T-helper 1 cell treated with Interleukin-12 subunit alpha and Interleukin-12 subunit beta and Interleukin-4 antibody, amounts not matched to agents 30 ng/mL and 1 ng/mL, for 36 hours (primary cell): ENCODE results near the gene KDM4C. TPM values are rescaled to one million over a fixed set of nuclear protein-coding genes. Genes with fewer than 3 reads are reported as not detected.
"Not testable (repeated sequence)": the region's sequence is repeated elsewhere in the genome, so short reads cannot be mapped to it uniquely, and the experiment has no call there.

Experiments
- intact Hi-C: fragments of 100-400 bp; cut with micrococcal nuclease; formaldehyde crosslinking; loops from one replicate; pipeline ENCODE4 v1.15.1; 2024
- total RNA-seq: library from RNA; stranded (reverse); gene quantifications from 2 replicates; pipeline ENCODE4 v1.2.3, GENCODE V29; 2022

The KDM4C gene
- total RNA-seq, 1 donor from 2014 or later = 60.0 TPM

DNA sequence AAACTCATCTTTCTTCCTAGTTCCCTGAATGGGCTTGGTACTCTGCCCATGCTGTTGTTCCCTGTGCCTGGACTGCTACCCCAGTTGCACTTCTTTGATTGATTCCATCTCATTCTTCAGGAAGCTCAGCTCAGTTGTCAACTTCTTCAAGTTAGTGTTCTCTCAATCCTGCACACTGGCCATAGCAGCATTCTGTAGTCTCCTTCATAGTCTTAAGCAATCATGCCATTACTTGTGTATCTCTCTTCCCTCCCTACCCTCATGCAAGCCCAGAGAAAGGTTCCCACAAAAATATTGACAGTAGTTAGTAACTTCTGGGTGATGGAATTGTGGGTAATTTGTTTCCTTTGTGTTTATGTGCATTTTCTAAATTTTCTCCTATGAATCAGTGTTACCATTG, 5.5 kb downstream of the KDM4C start:
- intact Hi-C loops = no loop called here

DNA sequence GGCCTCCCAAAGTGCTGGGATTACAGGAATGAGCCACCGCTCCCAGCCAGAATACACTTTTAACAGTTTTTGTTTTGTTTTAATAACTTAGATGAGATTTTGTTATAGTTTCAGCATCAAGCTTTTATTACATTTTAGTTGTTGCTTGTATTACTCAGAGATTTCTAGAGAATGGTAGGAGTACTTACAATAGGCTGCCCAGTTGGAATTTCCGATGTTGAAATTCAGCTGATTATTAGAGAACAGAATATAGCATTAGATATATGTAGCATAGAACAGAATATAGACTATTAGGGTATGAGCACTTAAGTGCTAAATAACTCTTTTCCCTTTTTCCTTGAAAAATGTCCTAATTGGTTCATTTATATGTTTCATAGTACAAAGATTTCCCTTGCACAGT, 6.2 kb downstream of the KDM4C start:
- intact Hi-C loops = no loop called here

DNA sequence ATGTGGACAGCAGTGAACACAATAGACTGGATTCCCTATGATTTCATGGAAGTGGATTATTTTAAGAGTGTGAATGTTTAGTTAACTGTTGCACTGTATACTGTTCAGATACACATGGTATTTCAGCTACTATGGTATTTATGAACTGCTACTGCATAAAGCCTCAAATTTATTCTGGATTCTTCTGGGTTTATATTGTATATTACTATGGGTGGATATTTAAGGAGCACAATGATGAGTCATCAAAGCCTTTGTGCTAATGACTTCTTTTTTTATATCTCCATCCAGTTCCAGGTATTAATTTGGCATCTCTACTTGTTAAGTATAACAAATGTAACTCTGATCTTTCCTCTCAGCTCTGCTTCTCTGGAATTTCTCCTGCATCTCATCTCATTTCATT, 6.8 kb downstream of the KDM4C start:
- intact Hi-C loops = no loop called here

DNA sequence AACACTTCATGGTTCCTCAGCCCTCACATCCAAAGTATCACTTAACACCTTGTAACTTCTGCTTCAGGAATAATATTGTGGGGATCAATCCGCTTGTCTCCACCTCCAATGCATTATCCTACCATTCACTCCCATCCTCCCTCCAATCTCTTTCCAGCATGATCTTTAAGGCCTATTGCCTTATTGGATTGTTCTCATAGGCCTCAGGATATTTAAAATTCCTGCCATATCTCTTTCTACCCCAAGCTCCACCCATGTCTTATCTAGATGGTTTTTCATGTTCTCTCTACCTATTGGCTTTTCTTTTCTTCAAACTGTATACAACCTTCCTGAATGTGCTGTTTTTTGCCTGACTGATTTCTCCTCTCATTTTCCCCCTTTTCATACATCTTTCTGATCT, 7.2 kb downstream of the KDM4C start:
- intact Hi-C loops = no loop called here

DNA sequence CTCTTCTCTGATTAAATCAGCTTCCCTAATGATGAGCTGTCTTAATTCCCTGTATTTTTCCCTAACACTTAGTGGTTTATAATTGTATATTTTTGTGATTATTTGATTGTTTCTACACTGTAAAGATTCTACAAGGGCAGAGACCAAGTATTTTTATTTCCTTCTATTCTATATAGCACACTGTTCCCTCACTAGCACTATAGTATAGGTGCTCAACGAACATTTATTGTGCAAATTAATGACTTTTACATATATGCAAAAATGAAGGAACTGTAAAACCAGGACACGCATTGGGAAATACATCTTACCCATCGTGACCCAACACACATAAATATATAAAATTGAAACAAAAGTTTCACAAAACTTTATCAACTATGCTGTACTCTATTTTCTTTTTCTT, 7.6 kb downstream of the KDM4C start:
- intact Hi-C loops = no loop called here

DNA sequence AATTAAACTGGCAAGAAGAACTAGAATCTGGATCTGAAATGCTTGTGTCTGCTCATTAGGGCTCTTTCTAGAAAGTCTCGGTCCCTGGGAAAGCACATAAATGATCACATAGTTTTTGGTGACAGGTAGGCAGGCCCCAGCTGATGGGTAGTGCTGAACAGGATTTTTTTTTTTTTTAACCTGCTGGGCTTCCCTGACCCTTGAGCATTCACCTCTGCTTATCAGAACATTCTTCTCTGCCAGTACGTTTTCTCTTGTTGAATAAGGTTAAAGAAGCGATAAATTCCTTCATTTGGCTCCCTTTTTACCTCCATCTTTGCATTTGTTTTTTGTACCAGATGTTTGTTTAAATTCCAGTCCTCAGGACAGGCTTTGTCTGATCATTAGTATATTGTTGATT, 8.8 kb downstream of the KDM4C start:
- intact Hi-C loops = no loop called here

DNA sequence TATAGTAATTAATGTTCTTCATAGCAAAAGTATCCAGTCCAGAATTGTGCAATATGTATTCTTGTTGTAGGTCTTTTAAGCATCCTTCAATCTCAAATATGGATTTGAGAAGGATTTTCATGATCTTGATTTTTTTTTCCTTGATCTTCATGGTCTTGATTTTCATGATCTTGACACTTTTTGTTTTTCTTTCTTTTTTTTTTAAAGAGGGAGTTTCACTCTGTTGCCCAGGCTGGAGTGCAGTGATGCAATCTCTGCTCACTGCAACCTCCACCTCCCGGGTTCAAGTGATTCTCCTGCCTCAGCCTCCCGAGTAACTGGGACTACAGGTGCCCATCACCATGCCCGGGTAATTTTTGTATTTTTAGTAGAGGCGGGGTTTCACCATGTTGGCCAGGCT, 10.8 kb downstream of the KDM4C start:
- intact Hi-C loops = not testable (repeated sequence)

DNA sequence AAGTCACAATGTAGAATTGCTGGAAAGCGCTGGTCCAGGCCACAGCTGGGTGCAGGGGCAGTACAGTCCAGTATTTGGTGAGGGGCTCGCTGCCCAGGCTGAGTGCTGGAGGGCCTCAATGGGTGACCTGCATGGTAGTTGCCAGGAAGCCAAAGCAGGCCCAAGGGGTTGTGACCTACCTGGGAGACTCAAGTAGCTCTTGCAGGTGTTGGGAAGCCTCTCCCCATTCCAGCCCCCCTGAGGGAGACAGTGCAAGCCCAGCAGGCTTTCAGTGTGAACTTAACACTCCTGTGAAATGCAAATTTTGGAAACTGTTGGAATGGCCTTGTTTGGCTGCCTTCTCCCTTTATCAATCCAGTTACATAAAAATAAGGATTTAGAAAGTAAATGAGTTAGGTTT, 13.9 kb downstream of the KDM4C start:
- intact Hi-C loops = no loop called here

DNA sequence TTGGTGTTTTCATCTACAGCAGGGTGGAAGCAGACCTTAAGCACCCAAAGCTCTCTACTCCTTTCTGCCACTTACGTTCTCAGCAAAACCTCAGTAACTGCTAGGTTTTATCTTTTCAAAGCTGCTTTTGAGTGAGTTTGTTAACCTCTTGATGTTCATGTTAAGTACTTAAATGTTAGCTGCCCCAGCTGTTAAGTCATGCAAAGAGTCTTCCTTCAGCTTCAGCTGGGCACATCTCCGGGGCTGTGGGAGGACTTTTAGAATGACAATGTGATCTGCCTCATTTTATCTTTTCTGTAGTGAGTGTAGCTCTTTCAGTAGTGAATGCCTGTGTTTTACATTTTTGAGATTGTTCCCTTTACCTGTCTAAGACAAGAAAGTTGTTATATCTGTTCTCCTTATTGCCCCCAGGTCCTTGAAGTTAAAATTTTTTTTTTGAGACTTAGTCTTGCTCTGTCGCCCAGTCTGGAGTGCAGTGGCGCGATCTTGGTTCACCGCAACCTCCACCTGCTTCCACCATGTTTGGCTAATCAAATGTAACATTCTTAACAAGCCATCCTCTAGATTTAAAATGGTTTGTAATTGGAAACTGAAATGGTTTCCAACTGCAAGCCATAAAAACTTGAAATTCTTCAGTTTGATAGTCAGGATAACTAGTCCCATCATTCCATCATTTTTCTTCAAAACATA, 19.6 kb downstream of the KDM4C start:
- intact Hi-C loops = no loop called here

DNA sequence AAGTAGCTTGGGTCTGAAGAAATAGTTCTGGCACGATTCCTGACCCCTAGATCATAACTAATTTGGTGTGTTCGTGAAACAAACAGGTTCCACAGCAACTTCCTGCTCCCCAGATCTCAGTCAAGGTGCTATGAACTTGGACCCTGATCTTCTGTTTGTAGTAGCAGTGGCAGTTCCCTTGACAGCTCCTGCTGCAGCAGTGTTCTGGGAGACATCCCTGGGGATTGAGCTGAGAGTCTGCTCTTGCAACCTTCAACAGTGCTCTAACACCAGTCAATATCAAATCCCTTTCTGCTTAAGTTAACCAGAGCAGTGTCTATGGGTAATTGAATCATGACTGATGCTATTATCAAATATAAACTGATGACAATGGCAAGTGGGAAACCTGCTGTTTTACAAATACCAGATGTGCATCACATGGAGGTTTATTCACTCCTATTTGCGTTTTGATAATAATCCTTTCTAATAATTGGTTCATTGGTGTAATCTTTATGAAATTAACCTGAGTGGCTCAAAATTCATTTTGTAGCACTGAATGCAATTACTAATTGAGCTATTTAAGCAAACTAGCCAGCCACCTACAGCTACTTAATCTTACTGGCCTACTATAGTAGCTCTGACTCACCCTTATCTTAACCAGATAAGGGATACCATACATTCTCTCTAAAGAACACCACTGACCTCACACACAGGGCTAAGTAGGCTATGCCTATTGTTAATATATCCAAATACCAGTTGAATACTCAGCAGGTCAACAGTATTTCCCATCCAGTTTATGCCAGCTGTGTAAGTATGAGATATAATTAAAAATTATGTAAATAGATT, 21.9 kb downstream of the KDM4C start:
- intact Hi-C loops = no loop called here

DNA sequence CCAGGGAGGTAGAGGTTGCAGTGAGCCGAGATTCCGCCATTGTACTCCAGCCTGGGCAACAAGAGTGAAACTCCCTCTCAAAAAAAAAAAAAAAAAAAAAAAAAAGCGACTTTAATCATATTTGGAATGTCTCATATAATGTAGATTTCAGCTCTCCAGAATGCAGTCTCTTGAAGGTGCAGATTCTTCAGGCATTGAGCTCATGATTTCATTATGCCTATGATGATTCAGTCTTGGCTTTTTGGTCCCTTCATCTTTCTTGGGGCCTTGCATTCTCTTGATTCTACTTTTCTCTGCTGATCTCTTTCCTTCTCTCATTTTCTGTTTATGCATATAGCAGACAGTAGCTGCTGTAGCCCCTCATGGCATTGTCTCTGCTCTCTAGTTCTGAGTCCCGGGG, 22.9 kb downstream of the KDM4C start:
- intact Hi-C loops = no loop called here

DNA sequence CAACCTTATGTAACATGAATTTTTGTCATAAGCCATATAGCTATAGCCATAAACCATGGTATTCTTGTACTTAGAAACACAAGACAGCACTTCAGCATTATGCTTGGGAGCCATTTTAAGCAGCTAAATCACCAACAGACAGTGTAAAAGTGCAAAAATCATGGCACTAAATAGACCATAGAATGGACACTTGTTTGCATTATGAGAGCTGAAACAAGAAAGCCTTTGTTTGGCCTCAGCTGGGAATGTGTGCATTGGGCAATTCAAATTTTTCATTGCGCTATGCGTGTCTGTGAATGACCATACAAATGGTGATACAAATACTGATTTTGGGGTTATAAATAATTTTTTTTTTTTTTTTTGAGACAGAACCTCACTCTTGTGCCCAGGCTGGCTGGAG, 23.7 kb downstream of the KDM4C start:
- intact Hi-C loops = no loop called here

DNA sequence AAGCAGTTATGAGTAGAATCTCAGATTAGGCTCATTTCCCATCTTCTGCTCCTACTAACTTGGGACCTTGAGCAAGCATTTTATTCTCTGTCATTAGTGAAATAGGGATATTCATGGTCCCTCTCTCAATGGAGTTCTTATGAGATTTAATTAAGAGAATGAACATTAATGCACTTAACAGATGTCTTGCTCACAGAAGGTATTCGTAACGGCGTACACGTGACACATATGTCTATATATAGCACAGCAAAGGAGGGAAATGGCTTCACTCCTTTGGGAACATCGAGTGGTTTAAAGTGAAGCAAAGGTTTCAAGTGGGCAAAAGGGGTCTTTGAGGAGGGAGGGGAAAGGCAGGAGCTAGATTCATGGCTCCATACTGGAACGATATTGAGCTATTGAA, 24.6 kb downstream of the KDM4C start:
- intact Hi-C loops = no loop called here

DNA sequence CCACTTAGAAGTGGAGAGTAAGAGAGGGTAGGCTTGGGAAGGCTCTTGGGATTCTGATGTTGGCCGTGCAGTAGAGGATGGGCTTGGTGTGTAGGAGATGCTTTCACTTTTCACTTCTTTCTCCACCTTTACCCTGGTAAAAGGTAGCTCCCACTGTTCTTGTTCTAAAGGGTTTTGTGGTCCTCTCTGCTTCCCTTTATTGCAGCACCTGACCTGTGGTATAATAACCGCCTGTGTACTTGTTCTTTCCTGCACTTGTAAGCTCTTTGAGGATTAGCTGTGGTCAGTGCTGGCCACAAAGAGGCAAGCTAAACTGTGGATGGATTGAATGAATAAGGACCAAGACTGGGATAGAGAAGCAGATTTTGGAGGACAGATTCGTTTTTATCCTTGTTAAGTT, 25.2 kb downstream of the KDM4C start:
- intact Hi-C loops = no loop called here

DNA sequence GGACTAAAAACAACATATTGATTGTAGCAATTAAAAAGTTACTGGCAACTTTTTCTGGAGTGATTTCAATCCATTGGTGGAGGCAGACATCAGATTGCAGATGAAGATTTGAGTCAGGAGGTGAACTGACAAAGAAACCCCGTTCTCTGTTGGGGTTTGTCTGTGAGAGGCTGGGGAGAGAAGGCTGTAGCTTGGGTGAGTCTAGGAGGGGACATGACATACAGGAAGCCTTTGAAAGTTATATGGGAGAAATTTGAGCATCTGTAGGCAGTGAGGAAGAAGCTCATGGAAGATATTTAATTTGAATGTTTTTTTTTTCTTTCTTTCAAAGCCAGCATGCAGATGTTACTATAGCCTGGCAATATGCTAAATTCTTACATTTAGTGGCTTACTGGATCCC, 26.0 kb downstream of the KDM4C start:
- intact Hi-C loops = no loop called here

DNA sequence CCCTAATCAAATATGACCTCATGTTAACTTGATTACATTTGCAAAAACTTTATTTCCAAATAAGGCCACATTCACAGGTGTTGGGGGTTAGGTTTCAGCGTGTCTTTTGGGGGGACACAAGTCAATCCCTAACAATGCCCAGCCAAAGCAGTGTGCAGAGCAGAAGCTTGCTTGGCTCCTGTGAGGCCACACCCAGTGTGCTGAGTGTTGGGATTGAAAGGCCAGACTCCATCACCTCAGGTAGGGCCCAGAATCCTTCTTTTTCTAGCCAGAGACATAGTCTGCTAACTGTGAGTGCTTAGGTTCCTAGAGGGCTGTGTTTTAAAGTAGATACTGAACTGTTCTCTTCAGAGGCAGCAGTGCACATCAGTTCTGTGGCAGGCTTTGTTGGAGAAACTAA, 27.9 kb downstream of the KDM4C start:
- intact Hi-C loops = no loop called here

DNA sequence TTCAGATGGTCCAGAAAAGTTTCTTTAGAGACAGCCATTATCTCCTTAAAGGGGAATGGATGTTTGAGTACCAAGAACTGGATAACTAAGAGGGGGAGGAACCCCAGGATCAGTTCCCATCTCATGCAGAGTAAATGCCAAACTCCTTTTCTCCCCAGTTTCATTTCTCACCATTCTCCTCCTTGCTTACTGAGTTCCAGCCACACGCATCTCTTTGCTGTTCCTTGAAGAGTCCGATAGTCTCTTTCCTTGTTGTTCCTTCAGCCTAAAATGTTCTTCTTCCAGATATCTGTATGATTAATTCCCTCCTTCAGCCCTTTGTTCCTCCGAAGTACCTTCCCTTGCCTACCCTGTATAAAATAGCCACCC, 30.0 kb downstream of the KDM4C start:
- intact Hi-C loops = no loop called here

DNA sequence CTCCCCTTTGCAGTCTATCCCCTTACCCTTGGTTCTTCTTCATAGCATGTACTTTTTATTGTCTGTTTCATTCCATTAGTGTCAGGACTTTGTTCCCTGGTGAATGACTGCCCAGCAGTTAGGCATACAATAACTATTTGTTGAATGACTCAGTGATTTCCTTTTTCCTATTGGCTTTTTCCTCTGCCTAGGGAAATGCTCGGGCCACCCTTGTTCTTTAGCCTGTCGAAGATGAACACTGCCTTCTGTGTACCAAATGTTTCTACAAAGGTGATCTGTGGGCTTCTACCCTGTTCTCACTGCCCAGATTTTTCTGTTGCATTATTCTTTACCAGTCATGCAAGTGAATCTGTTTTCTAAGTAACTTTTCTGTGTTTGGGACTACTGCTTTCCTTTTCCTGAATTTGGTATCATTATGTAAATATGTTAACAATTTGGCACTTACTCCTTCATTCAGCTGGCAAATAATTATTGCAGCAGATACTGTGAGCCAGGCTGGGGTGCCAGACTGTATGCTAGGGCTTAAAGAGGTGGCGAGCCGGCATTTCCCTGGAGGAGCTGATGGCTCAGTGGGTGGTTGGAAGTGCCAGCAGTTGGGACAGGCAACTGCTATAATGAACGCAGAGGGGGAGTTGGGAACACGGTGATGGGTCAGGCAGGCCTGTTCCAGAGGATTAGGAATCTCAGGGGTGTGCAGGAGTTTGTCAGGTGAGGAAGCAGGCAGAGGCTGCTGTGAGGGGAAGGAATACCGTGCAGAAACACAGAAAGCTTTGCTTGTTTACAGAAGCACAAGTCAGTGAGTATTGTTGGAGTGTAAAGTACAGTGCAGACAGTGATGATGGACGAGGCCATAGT, 30.6 kb downstream of the KDM4C start:
- intact Hi-C loops = no loop called here

DNA sequence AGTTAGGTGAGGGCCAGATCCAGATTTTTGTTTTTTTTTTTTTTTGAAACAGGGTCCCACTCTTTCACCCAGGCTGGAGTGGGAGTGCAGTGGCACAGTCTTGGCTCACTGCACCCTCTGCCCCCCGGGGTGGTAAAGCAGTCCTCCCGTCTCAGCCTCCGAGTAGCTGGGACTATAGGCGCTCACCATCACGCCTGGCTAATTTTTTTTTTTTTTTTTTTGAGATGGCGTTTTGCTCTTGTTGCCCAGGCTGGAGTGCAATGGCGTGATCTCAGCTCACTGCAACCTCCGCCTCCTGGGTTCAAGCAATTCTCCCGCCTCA, 31.2 kb downstream of the KDM4C start:
- intact Hi-C loops = not testable (repeated sequence)

DNA sequence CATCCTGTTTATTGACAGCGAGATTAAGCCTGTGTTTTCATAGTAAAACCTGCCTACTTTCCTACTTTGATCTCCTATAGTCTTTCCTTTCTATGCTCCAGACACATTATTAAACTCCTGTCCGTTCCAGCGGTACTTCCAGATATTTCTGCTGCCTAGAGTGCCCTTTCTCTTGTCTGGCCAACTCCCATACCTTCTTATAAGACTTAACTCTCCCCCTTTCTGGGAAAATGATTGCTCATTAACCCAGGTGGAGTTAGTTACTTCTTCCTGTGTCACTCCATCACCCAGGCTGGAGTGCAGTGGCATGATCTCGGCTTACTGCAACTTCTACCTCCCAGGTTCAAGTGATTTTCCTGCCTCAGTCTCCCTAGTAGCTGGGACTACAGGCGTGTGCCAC, 33.1 kb downstream of the KDM4C start:
- intact Hi-C loops = no loop called here

DNA sequence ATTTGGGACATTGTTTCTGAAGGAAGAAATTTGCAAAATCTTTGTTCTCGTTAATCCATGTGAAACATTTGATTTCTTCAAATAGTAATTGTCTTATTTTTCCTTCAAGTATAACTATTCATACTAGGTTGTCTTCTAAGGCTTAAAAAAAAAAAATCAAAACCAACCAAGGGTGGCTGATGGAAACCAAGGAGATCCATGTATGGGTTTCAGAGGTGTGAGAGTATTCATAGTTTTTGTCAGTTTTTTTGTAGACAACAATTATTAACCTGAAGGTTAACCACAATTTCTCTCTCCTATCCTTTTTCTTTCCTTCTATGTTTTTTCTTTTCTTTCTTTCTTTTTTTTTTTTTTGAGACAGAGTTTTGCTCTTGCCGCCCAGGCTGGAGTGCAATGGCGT, 35.4 kb downstream of the KDM4C start:
- intact Hi-C loops = no loop called here

DNA sequence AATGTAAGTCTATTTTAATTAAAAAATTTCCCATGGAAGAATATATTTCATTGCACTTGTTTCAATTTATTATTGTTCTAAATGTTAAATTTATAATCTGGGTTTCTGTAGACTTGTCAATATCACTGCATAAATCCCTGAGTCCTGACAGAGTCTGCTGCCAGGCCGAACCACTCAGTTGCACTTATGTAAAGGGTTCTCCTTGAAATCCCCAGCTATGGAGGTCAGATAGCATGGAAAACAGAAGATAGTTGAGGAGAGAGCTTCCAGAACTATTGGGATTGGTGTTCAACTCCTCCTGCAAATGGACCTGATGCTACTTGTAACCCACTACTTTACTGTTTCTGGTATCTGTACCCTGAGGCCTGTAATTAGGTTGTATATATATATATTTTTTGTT, 37.2 kb downstream of the KDM4C start:
- intact Hi-C loops = no loop called here
